Measurements from ENCODE around the gene PDE5A. TPM values are rescaled to one million over a fixed set of nuclear protein-coding genes. Genes with fewer than 3 reads are reported as not detected.

PDE5A gene
- total and polyA plus RNA-seq, 2 experiments from 2014 or later: 8.0 to 13.8 TPM

DNA sequence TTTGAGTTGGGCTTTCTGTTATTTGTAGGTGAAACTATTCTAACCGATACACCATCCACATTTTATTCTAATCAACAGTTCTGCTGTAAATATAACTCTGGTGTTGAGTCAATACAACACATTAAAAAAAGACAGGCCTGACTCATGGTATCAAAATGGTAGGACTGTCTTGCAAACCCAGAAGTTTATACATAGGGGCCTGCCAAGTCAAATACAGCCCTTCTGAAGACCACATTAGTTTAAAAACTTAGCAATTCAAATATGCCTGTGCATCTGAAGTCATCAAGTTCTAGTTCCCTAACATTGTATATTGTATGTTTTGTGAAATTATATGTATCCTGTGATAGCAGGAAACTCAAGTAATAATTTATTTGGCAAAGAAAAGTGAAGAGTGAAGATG, 24.4 kb upstream of the PDE5A start:
- H3K36me3 ChIP-seq (ENCODE audit: low read depth): no peaks in the 10 kb centered on the region
- H3K27ac ChIP-seq: no peak overlapping the region
- no peaks in the 10 kb centered on the region for H3K9me3 ChIP-seq (ENCODE audit: low read depth)
- no peak overlapping the region for H3K4me3 ChIP-seq
- H4K20me1 ChIP-seq (ENCODE audit: insufficient read depth): no peaks in the 10 kb centered on the region
- peaks cover 26% of the 10 kb centered on the region for H3F3A ChIP-seq (ENCODE audit: insufficient read depth)
- no peaks in the 10 kb centered on the region for H3K27me3 ChIP-seq (replicated peaks; ENCODE audit: insufficient read depth)
- peak; percentile 52 for DNase-seq
- peaks cover 25% of the 10 kb centered on the region for H3K4me1 ChIP-seq (ENCODE audit: insufficient read depth)
- H3K9ac ChIP-seq: no peak overlapping the region
- H3K79me2 ChIP-seq (ENCODE audit: insufficient read depth): no peaks in the 10 kb centered on the region
- peak overlapping the region; percentile 1 for H3K4me2 ChIP-seq (ENCODE audit: unreplicated experiment)
- in situ Hi-C loops (cut with MboI): no loop called here
- TF ChIP-seq EZH2phosphoT487 (IDR thresholded peaks at IDR 0.05; ENCODE audit: insufficient read depth, low read depth) (no peak), EZH2 (IDR thresholded peaks at IDR 0.05; ENCODE audit: insufficient read depth, poor library complexity, severe bottlenecking) (no peak)
- no peaks in the 10 kb centered on the region; the same call in 1 of the 2 replicates for H3K9me2 ChIP-seq (ENCODE audit: insufficient read depth)
- WGBS, 2 experiments (ENCODE audit: low coverage in 1 of 2, low lambda C conversion rate in 2 of 2, missing lambda C conversion rate in 2 of 2): 54% methylated on average over 1 of the region's 1 CpG
- H2AFZ ChIP-seq: no peak overlapping the region

DNA sequence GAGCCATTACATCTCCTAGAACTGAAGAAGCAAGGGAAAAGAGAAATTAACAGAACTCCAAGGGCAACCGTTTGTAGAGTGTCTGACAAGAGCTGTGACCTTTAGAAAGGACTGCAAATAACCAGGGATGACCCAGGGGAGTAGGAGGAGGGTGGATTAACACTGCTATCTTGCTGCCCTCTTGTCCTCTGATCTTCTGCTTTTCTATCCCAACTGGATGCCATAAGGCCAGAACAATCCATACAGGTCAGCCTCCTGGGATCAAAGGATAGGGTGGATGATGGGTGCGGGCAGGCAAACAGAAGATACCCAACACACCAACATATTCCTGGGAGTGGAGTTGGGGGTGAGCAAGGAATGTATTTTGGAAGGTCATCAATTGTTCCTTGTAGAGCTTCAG, 19.8 kb upstream of the PDE5A start:
- Histone ChIP-seq H3K9me2 (ENCODE audit: insufficient read depth) (no peaks in the 10 kb centered on the region), H3F3A (ENCODE audit: insufficient read depth) (peaks cover 22% of the 10 kb centered on the region), H3K9me3 (ENCODE audit: low read depth) (no peaks in the 10 kb centered on the region), H3K4me2 (ENCODE audit: unreplicated experiment) (no peak overlapping the region), H3K36me3 (ENCODE audit: low read depth) (no peaks in the 10 kb centered on the region), H3K27ac (no peak overlapping the region), H3K79me2 (ENCODE audit: insufficient read depth) (no peaks in the 10 kb centered on the region), H3K27me3 (replicated peaks; ENCODE audit: insufficient read depth) (no peaks in the 10 kb centered on the region), H3K4me1 (ENCODE audit: insufficient read depth) (peaks cover 27% of the 10 kb centered on the region), H3K4me3 (no peak overlapping the region), H4K20me1 (ENCODE audit: insufficient read depth) (no peaks in the 10 kb centered on the region), H3K9ac (no peak overlapping the region), H2AFZ (no peak overlapping the region)
- in situ Hi-C loops (cut with MboI): no loop called here
- DNase-seq: no peak
- WGBS, 2 experiments (ENCODE audit: low coverage in 1 of 2, low lambda C conversion rate in 2 of 2, missing lambda C conversion rate in 2 of 2): 46 to 73% methylated on average over 2 of the region's 2 CpGs
- TF ChIP-seq EZH2 (IDR thresholded peaks at IDR 0.05; ENCODE audit: insufficient read depth, poor library complexity, severe bottlenecking) (no peak), EZH2phosphoT487 (IDR thresholded peaks at IDR 0.05; ENCODE audit: insufficient read depth, low read depth) (no peak)

- no peaks in the 10 kb centered on the region for H4K20me1 ChIP-seq (ENCODE audit: insufficient read depth)
- no peaks in the 10 kb centered on the region for H3K79me2 ChIP-seq (ENCODE audit: insufficient read depth)
- H3K27me3 ChIP-seq (replicated peaks; ENCODE audit: insufficient read depth): no peaks in the 10 kb centered on the region
- peaks cover 14% of the 10 kb centered on the region for H3F3A ChIP-seq (ENCODE audit: insufficient read depth)
- no peak overlapping the region for H3K4me2 ChIP-seq (ENCODE audit: unreplicated experiment)
- peak; percentile 80 for DNase-seq
- 0 out of 2 replicates have a peak overlapping the region, but pooled peaks have one; percentile 3 for H2AFZ ChIP-seq
- no peaks in the 10 kb centered on the region for H3K36me3 ChIP-seq (ENCODE audit: low read depth)
- 14% methylated on average over 3 of the region's 3 CpGs for WGBS, 2 experiments (ENCODE audit: low coverage in 1 of 2, low lambda C conversion rate in 2 of 2, missing lambda C conversion rate in 2 of 2)
- no peaks in the 10 kb centered on the region for H3K9me3 ChIP-seq (ENCODE audit: low read depth)
- H3K9ac ChIP-seq: no peak overlapping the region
- peaks cover 19% of the 10 kb centered on the region for H3K4me1 ChIP-seq (ENCODE audit: insufficient read depth)
- in situ Hi-C loops (cut with MboI): no loop called here
- 0 out of 2 replicates have a peak overlapping the region, but pooled peaks have one; percentile 7 for H3K27ac ChIP-seq
- H3K9me2 ChIP-seq (ENCODE audit: insufficient read depth): no peaks in the 10 kb centered on the region
- TF ChIP-seq EZH2 (IDR thresholded peaks at IDR 0.05; ENCODE audit: insufficient read depth, poor library complexity, severe bottlenecking) (no peak), EZH2phosphoT487 (IDR thresholded peaks at IDR 0.05; ENCODE audit: insufficient read depth, low read depth) (no peak)
- no peak overlapping the region for H3K4me3 ChIP-seq
Measured at GRCh38 chr4:119647558-119647957, 19.0 kb upstream of the PDE5A start.

DNA sequence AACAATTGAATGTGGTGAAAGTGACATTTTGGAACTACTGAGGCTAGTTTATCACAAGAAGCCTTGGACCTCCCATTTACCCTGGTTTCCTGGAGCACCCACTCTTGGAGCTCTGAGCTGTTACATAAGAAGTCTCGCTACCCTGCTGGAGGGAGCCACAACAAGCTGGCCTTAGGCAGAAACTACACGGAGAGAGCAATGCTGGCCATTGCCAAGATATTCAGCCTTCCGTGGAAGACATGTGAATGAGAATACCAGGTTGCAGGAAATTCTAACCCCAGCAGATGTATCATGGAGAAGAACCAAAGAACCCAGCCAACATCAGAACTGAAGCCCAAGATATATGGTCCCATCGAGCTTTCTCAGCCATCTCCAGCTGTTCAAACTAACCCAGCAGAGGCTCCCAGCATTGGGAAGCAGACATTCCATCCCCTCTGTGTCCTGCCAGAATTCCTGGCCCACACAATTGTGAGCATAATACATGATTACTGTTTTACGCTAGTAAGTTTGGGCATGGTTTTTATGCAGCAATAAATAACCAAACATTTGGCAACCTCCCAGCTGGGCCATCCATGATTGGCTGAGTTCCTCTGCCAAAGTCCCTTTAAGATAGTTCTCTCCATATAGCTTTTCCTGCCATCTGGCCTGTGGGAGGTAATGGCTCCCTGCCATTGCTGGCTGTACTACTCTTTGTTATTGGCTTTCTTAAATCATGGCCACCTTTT, 17.9 kb upstream of the PDE5A start:
- Histone ChIP-seq H4K20me1 (ENCODE audit: insufficient read depth) (no peaks in the 10 kb centered on the region), H2AFZ (0 out of 2 replicates have a peak overlapping the region, but pooled peaks have one; percentile 34), H3K4me3 (no peak overlapping the region), H3K27me3 (replicated peaks; ENCODE audit: insufficient read depth) (no peaks in the 10 kb centered on the region), H3K79me2 (ENCODE audit: insufficient read depth) (no peaks in the 10 kb centered on the region), H3K9ac (no peak overlapping the region), H3K27ac (no peak overlapping the region), H3K9me3 (ENCODE audit: low read depth) (no peaks in the 10 kb centered on the region), H3K4me1 (ENCODE audit: insufficient read depth) (peaks cover 13% of the 10 kb centered on the region), H3F3A (ENCODE audit: insufficient read depth) (peaks cover 14% of the 10 kb centered on the region), H3K36me3 (ENCODE audit: low read depth) (no peaks in the 10 kb centered on the region), H3K4me2 (ENCODE audit: unreplicated experiment) (no peak overlapping the region), H3K9me2 (ENCODE audit: insufficient read depth) (no peaks in the 10 kb centered on the region)
- DNase-seq: peak; percentile 35
- TF ChIP-seq EZH2phosphoT487 (IDR thresholded peaks at IDR 0.05; ENCODE audit: insufficient read depth, low read depth) (no peak), EZH2 (IDR thresholded peaks at IDR 0.05; ENCODE audit: insufficient read depth, poor library complexity, severe bottlenecking) (no peak)
- in situ Hi-C loops (cut with MboI): no loop called here
- WGBS, 2 experiments (ENCODE audit: low coverage in 1 of 2, low lambda C conversion rate in 2 of 2, missing lambda C conversion rate in 2 of 2): 6 to 7% methylated on average over 5 of the region's 5 CpGs

Measured in GM23248 (cell line).